Measurements from ENCODE around the gene KRT16.

- no peak for TF ChIP-seq POLR2A (IDR thresholded peaks at IDR 0.05; ENCODE audit: low read depth, low read length)
- no peak for TF ChIP-seq POLR2AphosphoS5 (IDR thresholded peaks at IDR 0.05; ENCODE audit: low read depth, low read length)
Measured at GRCh38 chr17:41593306-41593981, 19.1 kb downstream of the KRT16 start.
